DMS79 treated with DMSO at 0.1 percent for 48 hours (cell line): ENCODE results near the gene SPDYE4.

Source experiments
- DNase-seq: peaks from one replicate; lab custom pipeline; 2025; lab: John Stamatoyannopoulos, UW

The SPDYE4 gene

GRCh38 chr17:8712698-8713097, 45.6 kb downstream of the SPDYE4 start:
- DNase-seq, result no peak

GRCh38 chr17:8711291-8711690, 47.1 kb downstream of the SPDYE4 start:
- no peak for DNase-seq

- DNase-seq, result no peak
Measured at GRCh38 chr17:8710813-8711212, 47.5 kb downstream of the SPDYE4 start.

GRCh38 chr17:8709006-8709405, 49.3 kb downstream of the SPDYE4 start:
- no peak for DNase-seq

GRCh38 chr17:8708025-8708461, 50.3 kb downstream of the SPDYE4 start:
- DNase-seq, result no peak

GRCh38 chr17:8707332-8708024, 50.9 kb downstream of the SPDYE4 start:
- no peak for DNase-seq

GRCh38 chr17:8706431-8706830, 51.9 kb downstream of the SPDYE4 start:
- DNase-seq, result no peak

GRCh38 chr17:8705427-8705826, 52.9 kb downstream of the SPDYE4 start:
- DNase-seq, result no peak

- DNase-seq, result no peak
Measured at GRCh38 chr17:8703001-8703400, 55.3 kb downstream of the SPDYE4 start.

GRCh38 chr17:8701754-8702153, 56.6 kb downstream of the SPDYE4 start:
- DNase-seq, result no peak

GRCh38 chr17:8701221-8701620, 57.1 kb downstream of the SPDYE4 start:
- DNase-seq, result no peak
